Measurements from ENCODE around the gene TSPEAR. TPM values are rescaled to one million over a fixed set of nuclear protein-coding genes. Genes with fewer than 3 reads are reported as not detected.

TSPEAR gene
- total and polyA plus RNA-seq, 9 of the 15 experiments (the other 6 are each of a cell fraction or from before 2014, with no cell fraction given): not detected

GRCh38 chr21:44530221-44530902 is 181.0 kb downstream of the TSPEAR start (continued):
- TF ChIP-seq FOS (IDR thresholded peaks at IDR 0.05; ENCODE audit: extremely low read depth, insufficient read length) (no peak), THRB (CRISPR knock-in tag; conservative IDR thresholded peaks at IDR 0.05) (peak; percentile 84), HINFP (tag; conservative IDR thresholded peaks at IDR 0.05; ENCODE audit: low read depth) (no peak), ARID1B (IDR thresholded peaks at IDR 0.05) (no peak), ELF4 (CRISPR knock-in tag; IDR thresholded peaks at IDR 0.05) (peak; percentile 57; the same call in 1 of the 2 replicates), NCOA2 (IDR thresholded peaks at IDR 0.05; ENCODE audit: partially characterized antibody in 2 of 2) (no peak), ZNF75A (CRISPR knock-in tag; IDR thresholded peaks at IDR 0.05) (no peak), ZNF280B (CRISPR knock-in tag; IDR thresholded peaks at IDR 0.05) (no peak), KDM5B (IDR thresholded peaks at IDR 0.05; ENCODE audit: insufficient replicate concordance, low read depth, low read length) (no peak), PRPF4 (IDR thresholded peaks at IDR 0.05; ENCODE audit: insufficient read depth, low read depth, low read length, poor library complexity, severe bottlenecking) (no peak), RBBP5 (IDR thresholded peaks at IDR 0.05; ENCODE audit: borderline replicate concordance, insufficient read depth, low read length, poor library complexity, severe bottlenecking) (no peak), ZNF354B (CRISPR knock-in tag; IDR thresholded peaks at IDR 0.05) (no peak), ZNF512 (tag; IDR thresholded peaks at IDR 0.05) (no peak), RBM14 (IDR thresholded peaks at IDR 0.05; ENCODE audit: borderline replicate concordance, insufficient read depth, low read depth, low read length) (no peak), FOXA1 (IDR thresholded peaks at IDR 0.05; ENCODE audit: borderline replicate concordance) (no peak), HDAC6 (IDR thresholded peaks at IDR 0.05; ENCODE audit: low read depth, low read length) (no peak), MLLT1 (IDR thresholded peaks at IDR 0.05) (no peak), POLR2AphosphoS5 (IDR thresholded peaks at IDR 0.05; ENCODE audit: control insufficient read depth, insufficient read depth, low read depth, low read length) (no peak), TGIF2 (CRISPR knock-in tag; IDR thresholded peaks at IDR 0.05) (no peak), KDM2B (CRISPR knock-in tag; IDR thresholded peaks at IDR 0.05) (no peak)
